B cell (primary cell): ENCODE results near the gene FOXK1.

Experiments used
- EZH2 ChIP-seq: IDR thresholded peaks from 2 replicates; pipeline ENCODE4 v1.6.1; 2012; ENCODE audit warnings: borderline replicate concordance, low read depth, mild to moderate bottlenecking, moderate library complexity, low read length; ENCODE audit not compliant: insufficient read depth, poor library complexity, severe bottlenecking
- TF ChIP-seq, protein P1 (sequence below): fragments of 200-600 bp; IDR thresholded peaks from one replicate; pipeline ENCODE4 v1.8.0; 2022; ENCODE audit warnings: antibody characterized with exemption, mild to moderate bottlenecking

DNA sequence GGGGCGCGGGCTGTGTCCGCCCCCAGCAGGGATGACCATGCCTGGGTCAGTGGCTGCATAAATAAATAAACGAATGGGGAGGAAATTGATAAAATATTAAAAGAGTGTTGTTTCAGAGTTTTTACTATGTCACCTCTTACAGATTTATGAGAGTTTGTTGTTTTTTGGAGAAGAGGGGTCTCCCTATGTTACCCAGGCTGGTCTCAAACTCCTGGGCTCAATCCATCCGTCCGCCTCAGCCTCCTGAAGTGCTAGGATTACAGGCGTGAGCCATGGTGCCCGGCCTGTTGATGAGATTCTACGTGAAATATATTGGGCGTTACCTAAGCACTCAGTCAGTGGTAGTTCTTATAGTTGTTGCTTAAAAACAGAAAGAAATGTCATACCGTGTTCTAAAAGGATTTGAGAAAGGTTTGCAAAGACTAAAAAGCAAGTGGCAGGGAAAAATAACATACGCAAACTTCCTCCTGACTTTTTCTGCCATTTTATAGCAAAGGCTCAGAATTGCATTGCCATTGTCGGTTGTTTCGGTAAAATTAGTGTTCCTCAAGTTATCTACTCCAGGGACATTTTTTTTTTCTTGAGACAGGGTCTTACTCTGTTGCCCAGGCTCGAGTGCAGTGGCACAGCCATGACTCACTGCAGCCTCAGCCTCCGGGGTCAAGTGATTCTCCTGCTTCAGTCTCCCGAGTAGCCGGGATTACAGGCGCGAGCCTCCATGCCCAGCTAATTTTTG is 39.5 kb upstream of the FOXK1 start:
- TF ChIP-seq, protein P1, sequence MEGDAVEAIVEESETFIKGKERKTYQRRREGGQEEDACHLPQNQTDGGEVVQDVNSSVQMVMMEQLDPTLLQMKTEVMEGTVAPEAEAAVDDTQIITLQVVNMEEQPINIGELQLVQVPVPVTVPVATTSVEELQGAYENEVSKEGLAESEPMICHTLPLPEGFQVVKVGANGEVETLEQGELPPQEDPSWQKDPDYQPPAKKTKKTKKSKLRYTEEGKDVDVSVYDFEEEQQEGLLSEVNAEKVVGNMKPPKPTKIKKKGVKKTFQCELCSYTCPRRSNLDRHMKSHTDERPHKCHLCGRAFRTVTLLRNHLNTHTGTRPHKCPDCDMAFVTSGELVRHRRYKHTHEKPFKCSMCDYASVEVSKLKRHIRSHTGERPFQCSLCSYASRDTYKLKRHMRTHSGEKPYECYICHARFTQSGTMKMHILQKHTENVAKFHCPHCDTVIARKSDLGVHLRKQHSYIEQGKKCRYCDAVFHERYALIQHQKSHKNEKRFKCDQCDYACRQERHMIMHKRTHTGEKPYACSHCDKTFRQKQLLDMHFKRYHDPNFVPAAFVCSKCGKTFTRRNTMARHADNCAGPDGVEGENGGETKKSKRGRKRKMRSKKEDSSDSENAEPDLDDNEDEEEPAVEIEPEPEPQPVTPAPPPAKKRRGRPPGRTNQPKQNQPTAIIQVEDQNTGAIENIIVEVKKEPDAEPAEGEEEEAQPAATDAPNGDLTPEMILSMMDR, result no peak
- TF ChIP-seq EZH2, result no peak
